ENCODE results near the gene UBR3. TPM values are rescaled to one million over a fixed set of nuclear protein-coding genes. Genes with fewer than 3 reads are reported as not detected.

UBR3 gene
- total RNA-seq, 1 experiment from 2014 or later, result 21.9 TPM

DNA sequence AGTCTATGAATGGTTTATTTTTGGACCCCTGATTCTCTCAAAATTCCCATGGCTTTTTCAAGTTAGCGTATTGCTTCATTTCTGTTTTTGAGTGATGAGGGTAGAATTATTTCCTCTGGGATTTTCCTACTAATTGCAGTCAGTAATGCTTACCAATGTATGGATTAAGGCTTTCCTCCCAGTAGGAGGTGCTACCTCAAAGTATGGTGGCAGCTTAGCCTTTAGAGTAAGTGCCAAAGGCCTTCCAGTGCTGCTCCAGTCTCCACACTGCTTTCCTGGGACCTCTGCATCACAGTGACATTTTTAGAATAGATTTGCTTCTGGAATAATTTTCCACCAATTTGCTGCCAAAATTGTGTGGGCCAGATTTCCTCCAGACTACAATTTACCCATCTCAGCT lies 44.7 kb upstream of the UBR3 start:
- BruUV-seq (replicated peaks), result no TSS peak
- Histone ChIP-seq H3K9me3 (ENCODE audit: insufficient read depth, low read depth) (no peaks in the 10 kb centered on the region), H3K9me2 (ENCODE audit: insufficient read depth) (no peaks in the 10 kb centered on the region), H3K27me3 (ENCODE audit: insufficient read depth, low read depth) (no peaks in the 10 kb centered on the region), H3K79me2 (ENCODE audit: low read depth) (no peaks in the 10 kb centered on the region), H3K4me2 (no peak overlapping the region), H3F3A (ENCODE audit: insufficient read depth, low read depth) (no peaks in the 10 kb centered on the region), H4K20me1 (ENCODE audit: insufficient read depth) (no peaks in the 10 kb centered on the region), H3K36me3 (ENCODE audit: low read depth) (no peaks in the 10 kb centered on the region), H3K27ac (no peak overlapping the region), H2AFZ (no peak overlapping the region), H3K4me3 (no peak overlapping the region), H3K4me1 (replicated peaks; ENCODE audit: insufficient read depth) (no peaks in the 10 kb centered on the region)
- TF ChIP-seq, protein P1, sequence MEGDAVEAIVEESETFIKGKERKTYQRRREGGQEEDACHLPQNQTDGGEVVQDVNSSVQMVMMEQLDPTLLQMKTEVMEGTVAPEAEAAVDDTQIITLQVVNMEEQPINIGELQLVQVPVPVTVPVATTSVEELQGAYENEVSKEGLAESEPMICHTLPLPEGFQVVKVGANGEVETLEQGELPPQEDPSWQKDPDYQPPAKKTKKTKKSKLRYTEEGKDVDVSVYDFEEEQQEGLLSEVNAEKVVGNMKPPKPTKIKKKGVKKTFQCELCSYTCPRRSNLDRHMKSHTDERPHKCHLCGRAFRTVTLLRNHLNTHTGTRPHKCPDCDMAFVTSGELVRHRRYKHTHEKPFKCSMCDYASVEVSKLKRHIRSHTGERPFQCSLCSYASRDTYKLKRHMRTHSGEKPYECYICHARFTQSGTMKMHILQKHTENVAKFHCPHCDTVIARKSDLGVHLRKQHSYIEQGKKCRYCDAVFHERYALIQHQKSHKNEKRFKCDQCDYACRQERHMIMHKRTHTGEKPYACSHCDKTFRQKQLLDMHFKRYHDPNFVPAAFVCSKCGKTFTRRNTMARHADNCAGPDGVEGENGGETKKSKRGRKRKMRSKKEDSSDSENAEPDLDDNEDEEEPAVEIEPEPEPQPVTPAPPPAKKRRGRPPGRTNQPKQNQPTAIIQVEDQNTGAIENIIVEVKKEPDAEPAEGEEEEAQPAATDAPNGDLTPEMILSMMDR (conservative IDR thresholded peaks at IDR 0.05), result no peak
- TF ChIP-seq EZH2 (IDR thresholded peaks at IDR 0.05; ENCODE audit: low read depth), result no peak
- ChIA-PET POLR2A (ENCODE audit: unreplicated experiment) (interaction anchor here (0.6 kb wide), 1 partner anchor 13 kb away, joined by 8 read pairs; no protein-coding TSS in a partner anchor), CTCF (no interaction called here)
- intact Hi-C loops (cut with micrococcal nuclease; ENCODE audit: unreplicated experiment), result no loop called here
- no peak for DNase-seq

DNA sequence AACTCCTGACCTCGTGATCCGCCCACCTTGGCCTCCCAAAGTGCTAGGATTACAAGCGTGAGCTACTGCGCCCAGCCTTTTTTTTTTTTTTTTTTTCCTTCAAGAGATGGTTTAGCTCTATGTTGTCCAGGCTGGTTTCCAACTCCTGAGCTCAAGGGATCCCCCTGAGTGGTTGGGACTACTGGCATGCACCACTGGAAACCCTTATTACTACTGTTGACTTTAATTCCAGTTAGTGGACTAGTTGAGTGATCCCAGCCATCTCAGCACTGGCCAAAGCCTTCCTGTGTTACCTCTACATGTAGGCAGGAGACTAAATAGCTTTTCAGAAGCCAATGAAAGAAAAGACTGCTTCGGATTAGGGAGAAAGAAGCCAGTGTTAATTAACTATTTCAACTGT lies 36.7 kb upstream of the UBR3 start:
- H3K36me3 ChIP-seq (ENCODE audit: low read depth), result no peaks in the 10 kb centered on the region
- POLR2A ChIA-PET (ENCODE audit: unreplicated experiment), result interaction anchor here (0.5 to 0.6 kb wide), 2 partner anchors 49 to 1109 kb away, joined by 3 to 4 read pairs; no protein-coding TSS in a partner anchor
- intact Hi-C loops (cut with micrococcal nuclease; ENCODE audit: unreplicated experiment), result no loop called here

DNA sequence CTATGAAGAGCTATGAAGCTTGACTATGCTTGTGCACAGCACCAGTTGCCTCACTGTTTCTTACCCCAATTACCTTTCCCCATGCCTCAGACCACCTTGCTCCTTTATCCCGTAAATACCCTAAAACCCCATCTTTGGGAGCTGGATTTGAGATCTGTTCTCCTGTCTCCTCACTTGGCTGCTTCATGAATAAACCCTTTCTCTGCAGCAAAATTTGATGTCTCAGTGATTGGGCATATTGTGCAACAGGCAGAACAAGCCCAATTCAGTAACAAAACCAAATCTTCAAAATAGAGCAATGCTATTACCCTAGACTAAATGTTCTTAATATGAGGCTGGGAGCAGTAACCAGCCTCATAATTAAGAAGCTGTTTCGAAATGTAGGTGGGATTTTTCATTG lies 32.1 kb upstream of the UBR3 start:
- BruUV-seq (replicated peaks), result no TSS peak
- Histone ChIP-seq H3F3A (ENCODE audit: insufficient read depth, low read depth) (no peaks in the 10 kb centered on the region), H4K20me1 (ENCODE audit: insufficient read depth) (no peaks in the 10 kb centered on the region; the same call in 1 of the 2 replicates), H3K36me3 (ENCODE audit: low read depth) (no peaks in the 10 kb centered on the region), H3K9me2 (ENCODE audit: insufficient read depth) (no peaks in the 10 kb centered on the region), H2AFZ (no peak overlapping the region), H3K27ac (no peak overlapping the region), H3K4me2 (no peak overlapping the region), H3K4me3 (no peak overlapping the region), H3K4me1 (replicated peaks; ENCODE audit: insufficient read depth) (no peaks in the 10 kb centered on the region), H3K79me2 (ENCODE audit: low read depth) (peaks cover 14% of the 10 kb centered on the region), H3K27me3 (ENCODE audit: insufficient read depth, low read depth) (no peaks in the 10 kb centered on the region), H3K9me3 (ENCODE audit: insufficient read depth, low read depth) (no peaks in the 10 kb centered on the region)
- intact Hi-C loops (cut with micrococcal nuclease; ENCODE audit: unreplicated experiment), result no loop called here
- ChIA-PET CTCF (no interaction called here), POLR2A (ENCODE audit: unreplicated experiment) (interaction anchor here (0.6 kb wide), 1 partner anchor 13 kb away, joined by 8 read pairs; no protein-coding TSS in a partner anchor)
- DNase-seq, result no peak
- TF ChIP-seq, protein P1 (conservative IDR thresholded peaks at IDR 0.05), result no peak
- no peak for TF ChIP-seq EZH2 (IDR thresholded peaks at IDR 0.05; ENCODE audit: low read depth)

More for the DNA sequence above, 36.7 kb upstream of the UBR3 start:
- no peak for DNase-seq
- no peaks in the 10 kb centered on the region for H3K9me2 ChIP-seq (ENCODE audit: insufficient read depth)
- H3K27ac ChIP-seq, result no peak overlapping the region
- no peaks in the 10 kb centered on the region for H3F3A ChIP-seq (ENCODE audit: insufficient read depth, low read depth)
- no TSS peak for BruUV-seq (replicated peaks)
- no peaks in the 10 kb centered on the region for H3K27me3 ChIP-seq (ENCODE audit: insufficient read depth, low read depth)
- H2AFZ ChIP-seq, result no peak overlapping the region
- H3K9me3 ChIP-seq (ENCODE audit: insufficient read depth, low read depth), result no peaks in the 10 kb centered on the region
- no peak for TF ChIP-seq EZH2 (IDR thresholded peaks at IDR 0.05; ENCODE audit: low read depth)
- TF ChIP-seq, protein P1 (conservative IDR thresholded peaks at IDR 0.05), result no peak
- no peak overlapping the region for H3K4me3 ChIP-seq
- H4K20me1 ChIP-seq (ENCODE audit: insufficient read depth), result no peaks in the 10 kb centered on the region
- no peak overlapping the region for H3K4me2 ChIP-seq
- CTCF ChIA-PET, result no interaction called here
- H3K79me2 ChIP-seq (ENCODE audit: low read depth), result no peaks in the 10 kb centered on the region
- H3K4me1 ChIP-seq (replicated peaks; ENCODE audit: insufficient read depth), result no peaks in the 10 kb centered on the region
